ENCODE data around the gene CCNL2. TPM values are rescaled to one million over a fixed set of nuclear protein-coding genes. Genes with fewer than 3 reads are reported as not detected.

Gene CCNL2
- total RNA-seq, 4 donors from 2014 or later = 31.6 to 248 (median 127) TPM

- 96% methylated on average over 7 of the region's 17 CpGs; no CpG with 5 or more reads in 1 of the 2 donors for WGBS, 2 donors (ENCODE audit: low coverage in 1 of 2)
- Histone ChIP-seq H3K27me3 (no peaks in the 10 kb centered on the region), H3K36me3 (peaks cover 0 to 60% of the 10 kb centered on the region in 2 donors), H3K27ac (no peak overlapping the region), H3K4me1 (peaks cover 0 to 33% (median 17%) of the 10 kb centered on the region in 3 donors), H3K4me3 (no peak overlapping the region), H3K9me3 (no peaks in the 10 kb centered on the region)
- no peak for ATAC-seq
- TF ChIP-seq CTCF (IDR thresholded peaks at IDR 0.05) = no peak
- no peak for TF ChIP-seq POLR2AphosphoS5 (IDR thresholded peaks at IDR 0.05)
- no peak for TF ChIP-seq POLR2A (IDR thresholded peaks at IDR 0.05)
- no peak for TF ChIP-seq EP300 (IDR thresholded peaks at IDR 0.05)
Measured at GRCh38 chr1:1341549-1342021, 57.5 kb downstream of the CCNL2 start.

GRCh38 chr1:1340791-1341548 is 58.2 kb downstream of the CCNL2 start:
- Histone ChIP-seq H3K4me3 (no peak overlapping the region), H3K9me3 (no peaks in the 10 kb centered on the region), H3K36me3 (peaks cover 0 to 66% of the 10 kb centered on the region in 2 donors), H3K4me1 (peaks cover 0 to 27% (median 11%) of the 10 kb centered on the region in 3 donors), H3K27ac (no peak overlapping the region), H3K27me3 (no peaks in the 10 kb centered on the region)
- TF ChIP-seq CTCF (IDR thresholded peaks at IDR 0.05) (no peak), POLR2AphosphoS5 (IDR thresholded peaks at IDR 0.05) (no peak), EP300 (IDR thresholded peaks at IDR 0.05) (no peak), POLR2A (IDR thresholded peaks at IDR 0.05) (no peak)
- ATAC-seq = no peak
- 83 to 85% methylated on average over 24 to 30 of the region's 36 CpGs for WGBS, 2 donors (ENCODE audit: low coverage in 1 of 2)

GRCh38 chr1:1340185-1340584 is 59.0 kb downstream of the CCNL2 start:
- Histone ChIP-seq H3K4me1 (peaks cover 0 to 19% (median 3%) of the 10 kb centered on the region in 3 donors), H3K36me3 (peaks cover 0 to 73% of the 10 kb centered on the region in 2 donors), H3K9me3 (no peaks in the 10 kb centered on the region), H3K27ac (no peak overlapping the region), H3K27me3 (no peaks in the 10 kb centered on the region), H3K4me3 (no peak overlapping the region)
- WGBS, 2 donors (ENCODE audit: low coverage in 1 of 2) = 93% methylated on average over 6 of the region's 23 CpGs; no CpG with 5 or more reads in 1 of the 2 donors
- TF ChIP-seq POLR2A (IDR thresholded peaks at IDR 0.05) (no peak), CTCF (IDR thresholded peaks at IDR 0.05) (no peak), POLR2AphosphoS5 (IDR thresholded peaks at IDR 0.05) (no peak), EP300 (IDR thresholded peaks at IDR 0.05) (no peak)
- no peak for ATAC-seq

- no peak overlapping the region for H3K4me3 ChIP-seq
- H3K9me3 ChIP-seq = no peaks in the 10 kb centered on the region
- H3K4me1 ChIP-seq = no peaks in the 10 kb centered on the region
- no peak for ATAC-seq
- 88% methylated on average over 8 of the region's 36 CpGs; no CpG with 5 or more reads in 1 of the 2 donors for WGBS, 2 donors (ENCODE audit: low coverage in 1 of 2)
- H3K27me3 ChIP-seq = no peaks in the 10 kb centered on the region
- H3K36me3 ChIP-seq = peaks cover 0 to 73% of the 10 kb centered on the region in 2 donors
- TF ChIP-seq CTCF (IDR thresholded peaks at IDR 0.05) = no peak
- H3K27ac ChIP-seq = no peak overlapping the region
Measured at GRCh38 chr1:1338278-1338677, 60.9 kb downstream of the CCNL2 start.

GRCh38 chr1:1337793-1338147 is 61.4 kb downstream of the CCNL2 start:
- H3K9me3 ChIP-seq = no peaks in the 10 kb centered on the region
- no peak for ATAC-seq
- H3K27me3 ChIP-seq = no peaks in the 10 kb centered on the region
- H3K27ac ChIP-seq = no peak overlapping the region
- TF ChIP-seq CTCF (IDR thresholded peaks at IDR 0.05) (no peak), POLR2A (IDR thresholded peaks at IDR 0.05) (no peak), EP300 (IDR thresholded peaks at IDR 0.05) (no peak), POLR2AphosphoS5 (IDR thresholded peaks at IDR 0.05) (no peak)
- H3K4me1 ChIP-seq = no peaks in the 10 kb centered on the region
- 84% methylated on average over 8 of the region's 18 CpGs; no CpG with 5 or more reads in 1 of the 2 donors for WGBS, 2 donors (ENCODE audit: low coverage in 1 of 2)
- H3K36me3 ChIP-seq = peaks cover 0 to 73% of the 10 kb centered on the region in 2 donors
- no peak overlapping the region for H3K4me3 ChIP-seq

Data from gastroesophageal sphincter (tissue), 4 donors.